ENCODE results near the gene ZNF335. TPM values are rescaled to one million over a fixed set of nuclear protein-coding genes. Genes with fewer than 3 reads are reported as not detected.
A peak's percentile ranks its signal among the peaks of the same experiment; 100 is the strongest.

Gene ZNF335
- total and polyA plus RNA-seq, 2 of the 13 experiments (the other 11 are each of a cell fraction or from before 2014, with no cell fraction given): 9.7 to 13.7 TPM

GRCh38 chr20:45920462-45921336, 51.3 kb downstream of the ZNF335 start (continued):
- TF ChIP-seq ZNF572 (CRISPR knock-in tag; IDR thresholded peaks at IDR 0.05): no peak
- no peak for TF ChIP-seq ZNF441 (CRISPR knock-in tag; IDR thresholded peaks at IDR 0.05; ENCODE audit: borderline replicate concordance)
- TF ChIP-seq JARID2 (CRISPR knock-in tag; IDR thresholded peaks at IDR 0.05; ENCODE audit: insufficient replicate concordance): no peak
- no peak for TF ChIP-seq ZBTB42 (CRISPR knock-in tag; IDR thresholded peaks at IDR 0.05)
- no peak for TF ChIP-seq KLF9 (CRISPR knock-in tag; IDR thresholded peaks at IDR 0.05; ENCODE audit: low read depth)
- TF ChIP-seq SP5 (CRISPR knock-in tag; IDR thresholded peaks at IDR 0.05; ENCODE audit: borderline replicate concordance, low read depth): no peak
- no peak for TF ChIP-seq PHF21A (CRISPR knock-in tag; IDR thresholded peaks at IDR 0.05)
- TF ChIP-seq, protein P1, sequence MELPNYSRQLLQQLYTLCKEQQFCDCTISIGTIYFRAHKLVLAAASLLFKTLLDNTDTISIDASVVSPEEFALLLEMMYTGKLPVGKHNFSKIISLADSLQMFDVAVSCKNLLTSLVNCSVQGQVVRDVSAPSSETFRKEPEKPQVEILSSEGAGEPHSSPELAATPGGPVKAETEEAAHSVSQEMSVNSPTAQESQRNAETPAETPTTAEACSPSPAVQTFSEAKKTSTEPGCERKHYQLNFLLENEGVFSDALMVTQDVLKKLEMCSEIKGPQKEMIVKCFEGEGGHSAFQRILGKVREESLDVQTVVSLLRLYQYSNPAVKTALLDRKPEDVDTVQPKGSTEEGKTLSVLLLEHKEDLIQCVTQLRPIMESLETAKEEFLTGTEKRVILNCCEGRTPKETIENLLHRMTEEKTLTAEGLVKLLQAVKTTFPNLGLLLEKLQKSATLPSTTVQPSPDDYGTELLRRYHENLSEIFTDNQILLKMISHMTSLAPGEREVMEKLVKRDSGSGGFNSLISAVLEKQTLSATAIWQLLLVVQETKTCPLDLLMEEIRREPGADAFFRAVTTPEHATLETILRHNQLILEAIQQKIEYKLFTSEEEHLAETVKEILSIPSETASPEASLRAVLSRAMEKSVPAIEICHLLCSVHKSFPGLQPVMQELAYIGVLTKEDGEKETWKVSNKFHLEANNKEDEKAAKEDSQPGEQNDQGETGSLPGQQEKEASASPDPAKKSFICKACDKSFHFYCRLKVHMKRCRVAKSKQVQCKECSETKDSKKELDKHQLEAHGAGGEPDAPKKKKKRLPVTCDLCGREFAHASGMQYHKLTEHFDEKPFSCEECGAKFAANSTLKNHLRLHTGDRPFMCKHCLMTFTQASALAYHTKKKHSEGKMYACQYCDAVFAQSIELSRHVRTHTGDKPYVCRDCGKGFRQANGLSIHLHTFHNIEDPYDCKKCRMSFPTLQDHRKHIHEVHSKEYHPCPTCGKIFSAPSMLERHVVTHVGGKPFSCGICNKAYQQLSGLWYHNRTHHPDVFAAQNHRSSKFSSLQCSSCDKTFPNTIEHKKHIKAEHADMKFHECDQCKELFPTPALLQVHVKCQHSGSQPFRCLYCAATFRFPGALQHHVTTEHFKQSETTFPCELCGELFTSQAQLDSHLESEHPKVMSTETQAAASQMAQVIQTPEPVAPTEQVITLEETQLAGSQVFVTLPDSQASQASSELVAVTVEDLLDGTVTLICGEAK (IDR thresholded peaks at IDR 0.05): no peak
- TF ChIP-seq, protein P1 (CRISPR knock-in tag; IDR thresholded peaks at IDR 0.05): no peak
- TF ChIP-seq ZNF616 (CRISPR knock-in tag; IDR thresholded peaks at IDR 0.05; ENCODE audit: low read depth): no peak
- TF ChIP-seq HNRNPL (IDR thresholded peaks at IDR 0.05; ENCODE audit: low read depth, low read length): no peak
- TF ChIP-seq ZFP90 (CRISPR knock-in tag; IDR thresholded peaks at IDR 0.05; ENCODE audit: borderline replicate concordance): 0 out of 2 replicates have a peak, but pooled peaks have one; percentile 60
- no peak for TF ChIP-seq ZBTB20 (CRISPR knock-in tag; IDR thresholded peaks at IDR 0.05; ENCODE audit: borderline replicate concordance, low read depth)
- TF ChIP-seq, protein P2, sequence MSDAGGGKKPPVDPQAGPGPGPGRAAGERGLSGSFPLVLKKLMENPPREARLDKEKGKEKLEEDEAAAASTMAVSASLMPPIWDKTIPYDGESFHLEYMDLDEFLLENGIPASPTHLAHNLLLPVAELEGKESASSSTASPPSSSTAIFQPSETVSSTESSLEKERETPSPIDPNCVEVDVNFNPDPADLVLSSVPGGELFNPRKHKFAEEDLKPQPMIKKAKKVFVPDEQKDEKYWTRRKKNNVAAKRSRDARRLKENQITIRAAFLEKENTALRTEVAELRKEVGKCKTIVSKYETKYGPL (CRISPR knock-in tag; IDR thresholded peaks at IDR 0.05): 0 out of 2 replicates have a peak, but pooled peaks have one; percentile 3
- no peak for TF ChIP-seq PHF5A (CRISPR knock-in tag; IDR thresholded peaks at IDR 0.05; ENCODE audit: low read depth, unreplicated experiment)
- 0 out of 2 replicates have a peak, but pooled peaks have one; percentile 1 for TF ChIP-seq ZNF574 (CRISPR knock-in tag; IDR thresholded peaks at IDR 0.05)

Data from HepG2 (cell line).